Tibial nerve (tissue), 4 donors: ENCODE measurements around the gene GPHN.
"Not testable (repeated sequence)": the region's sequence is repeated elsewhere in the genome, so short reads cannot be mapped to it uniquely, and the experiment has no call there.

Source experiments
- CTCF ChIP-seq, 5 experiments: fragments of 200-600 bp in 3 of 5; fragments of 450-650 bp in 2 of 5; sonication (generic) in 3 of 5; IDR thresholded peaks; one replicate each; pipeline ENCODE4 v1.5.1; 2016 to 2019; ENCODE audit warnings: antibody characterized with exemption in 5 of 5, mild to moderate bottlenecking in 3 of 5, moderate library complexity in 2 of 5
- EP300 ChIP-seq, 2 donors: sonication (generic); formaldehyde crosslinking; IDR thresholded peaks; one replicate each; pipeline ENCODE4 v1.6.1; 2017; ENCODE audit warnings: antibody characterized with exemption in 2 of 2, mild to moderate bottlenecking in 1 of 2
- POLR2A ChIP-seq, 2 donors: fragments of 450-650 bp; IDR thresholded peaks; one replicate each; pipeline ENCODE4 v1.6.1; 2017; ENCODE audit warnings: antibody characterized with exemption in 2 of 2, mild to moderate bottlenecking in 2 of 2, moderate library complexity in 2 of 2

- not testable (repeated sequence) for TF ChIP-seq CTCF, POLR2A, EP300 (IDR thresholded peaks at IDR 0.05)
These were observed 206.3 kb downstream of the GPHN start for GRCh38 chr14:66714291-66714690.
